Ishikawa (cell line): ENCODE data around the gene NRXN3.

Experiments
- CEBPB ChIP-seq: IDR thresholded peaks from 2 replicates; pipeline ENCODE4 v1.6.1; 2012
- EP300 ChIP-seq: IDR thresholded peaks from 2 replicates; pipeline ENCODE4 v1.6.1; 2012; ENCODE audit warnings: borderline replicate concordance
- TEAD4 ChIP-seq: IDR thresholded peaks from 2 replicates; pipeline ENCODE4 v1.6.1; 2012
- YY1 ChIP-seq: IDR thresholded peaks from 2 replicates; pipeline ENCODE4 v1.6.1; 2012; ENCODE audit warnings: low read depth
- TF ChIP-seq, protein P1 (sequence below): IDR thresholded peaks from 2 replicates; pipeline ENCODE4 v1.6.1; 2012

DNA sequence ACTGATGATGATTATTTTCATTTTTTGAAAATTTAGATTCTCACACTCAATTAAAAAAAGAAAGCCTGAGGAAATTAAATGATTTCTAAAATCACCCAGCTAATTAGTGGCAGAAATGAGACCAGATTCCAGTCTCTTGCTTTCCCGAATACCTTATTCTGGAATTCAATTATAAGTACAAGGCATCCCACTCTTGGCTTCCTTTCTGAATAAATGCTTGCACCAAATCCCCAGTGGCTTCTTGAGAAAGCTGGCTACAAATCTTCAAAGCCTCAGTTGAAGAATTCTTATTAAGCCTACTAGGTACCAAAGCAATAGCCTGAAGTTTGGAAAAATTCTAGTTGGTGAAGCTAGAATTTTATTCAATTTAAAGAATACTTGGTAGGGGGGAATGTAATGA is 1564.5 kb downstream of the NRXN3 start:
- TF ChIP-seq EP300 (no peak), TEAD4 (no peak), CEBPB (no peak), YY1 (no peak)
- TF ChIP-seq, protein P1, sequence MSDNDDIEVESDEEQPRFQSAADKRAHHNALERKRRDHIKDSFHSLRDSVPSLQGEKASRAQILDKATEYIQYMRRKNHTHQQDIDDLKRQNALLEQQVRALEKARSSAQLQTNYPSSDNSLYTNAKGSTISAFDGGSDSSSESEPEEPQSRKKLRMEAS, result no peak
